Measurements from ENCODE around the gene SEC62. TPM values are rescaled to one million over a fixed set of nuclear protein-coding genes. Genes with fewer than 3 reads are reported as not detected.
A peak's percentile ranks its signal among the peaks of the same experiment; 100 is the strongest.

SEC62 gene
- total RNA-seq, 1 donor from 2014 or later: 94.6 TPM

DNA sequence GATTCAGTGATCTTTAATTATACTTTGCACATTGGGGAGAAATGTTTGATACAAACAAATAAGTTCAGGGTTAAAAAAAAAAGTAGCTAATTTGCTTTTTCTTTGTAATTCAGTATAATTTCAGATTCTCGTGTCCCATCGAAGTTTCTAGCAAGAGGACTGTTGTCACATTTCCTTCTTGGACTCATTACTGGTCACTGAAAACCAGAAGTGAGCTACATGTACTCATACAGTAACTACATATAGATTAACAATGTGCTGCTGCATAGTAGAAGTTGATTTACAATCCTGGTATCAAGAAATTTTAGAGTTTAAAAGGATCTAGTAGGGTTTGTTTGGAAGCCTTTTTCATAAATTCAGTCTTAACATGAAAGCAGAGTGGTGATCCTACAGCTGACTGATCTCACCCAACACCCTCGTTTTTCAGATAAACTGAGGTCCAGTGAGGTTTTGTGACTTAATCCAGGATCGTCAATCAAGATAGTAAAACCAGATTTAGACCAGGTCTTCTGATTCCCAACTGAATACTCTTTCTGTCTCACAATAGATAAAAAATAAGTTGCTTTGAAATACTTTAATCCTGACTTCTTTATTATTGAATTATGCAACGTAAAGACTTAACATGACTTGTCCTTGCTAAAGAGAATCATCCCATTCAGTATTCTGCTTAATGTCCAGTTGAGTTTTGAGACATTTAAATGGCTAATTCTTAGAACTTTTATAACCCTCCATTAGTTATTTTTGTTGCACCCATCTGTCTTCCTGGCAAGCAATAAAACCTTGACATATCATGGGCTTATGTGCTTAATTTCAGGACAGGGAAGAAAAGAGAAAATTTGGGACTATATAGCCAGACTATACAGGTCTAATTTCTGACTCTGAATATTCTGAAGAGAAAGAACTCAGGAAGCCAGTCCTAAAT, 2.8 kb downstream of the SEC62 start:
- no peak for DNase-seq (ENCODE audit: low spot score, unreplicated experiment)
- peaks cover 3% of the 10 kb centered on the region for H3K36me3 Mint-ChIP-seq (ENCODE audit: insufficient read depth)
- H3K4me3 Mint-ChIP-seq (ENCODE audit: low read depth): peak overlapping the region; percentile 93
- H3K27ac Mint-ChIP-seq: no peak overlapping the region
- TF ChIP-seq, protein P1, sequence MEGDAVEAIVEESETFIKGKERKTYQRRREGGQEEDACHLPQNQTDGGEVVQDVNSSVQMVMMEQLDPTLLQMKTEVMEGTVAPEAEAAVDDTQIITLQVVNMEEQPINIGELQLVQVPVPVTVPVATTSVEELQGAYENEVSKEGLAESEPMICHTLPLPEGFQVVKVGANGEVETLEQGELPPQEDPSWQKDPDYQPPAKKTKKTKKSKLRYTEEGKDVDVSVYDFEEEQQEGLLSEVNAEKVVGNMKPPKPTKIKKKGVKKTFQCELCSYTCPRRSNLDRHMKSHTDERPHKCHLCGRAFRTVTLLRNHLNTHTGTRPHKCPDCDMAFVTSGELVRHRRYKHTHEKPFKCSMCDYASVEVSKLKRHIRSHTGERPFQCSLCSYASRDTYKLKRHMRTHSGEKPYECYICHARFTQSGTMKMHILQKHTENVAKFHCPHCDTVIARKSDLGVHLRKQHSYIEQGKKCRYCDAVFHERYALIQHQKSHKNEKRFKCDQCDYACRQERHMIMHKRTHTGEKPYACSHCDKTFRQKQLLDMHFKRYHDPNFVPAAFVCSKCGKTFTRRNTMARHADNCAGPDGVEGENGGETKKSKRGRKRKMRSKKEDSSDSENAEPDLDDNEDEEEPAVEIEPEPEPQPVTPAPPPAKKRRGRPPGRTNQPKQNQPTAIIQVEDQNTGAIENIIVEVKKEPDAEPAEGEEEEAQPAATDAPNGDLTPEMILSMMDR (IDR thresholded peaks at IDR 0.05; ENCODE audit: unreplicated experiment): no peak
- peaks cover 2% of the 10 kb centered on the region for H3K9me3 Mint-ChIP-seq (ENCODE audit: low read depth)
- H3K4me1 Mint-ChIP-seq (ENCODE audit: low read depth): peaks cover 20% of the 10 kb centered on the region
- peaks cover 2% of the 10 kb centered on the region for H3K27me3 Mint-ChIP-seq

GRCh38 chr3:169970847-169971246, 4.2 kb downstream of the SEC62 start:
- H3K4me3 Mint-ChIP-seq (ENCODE audit: low read depth): no peak overlapping the region
- TF ChIP-seq, protein P1 (IDR thresholded peaks at IDR 0.05; ENCODE audit: unreplicated experiment): no peak
- peaks cover 5% of the 10 kb centered on the region for H3K36me3 Mint-ChIP-seq (ENCODE audit: insufficient read depth)
- H3K27me3 Mint-ChIP-seq: no peaks in the 10 kb centered on the region
- H3K4me1 Mint-ChIP-seq (ENCODE audit: low read depth): peaks cover 20% of the 10 kb centered on the region
- no peak overlapping the region for H3K27ac Mint-ChIP-seq
- H3K9me3 Mint-ChIP-seq (ENCODE audit: low read depth): no peaks in the 10 kb centered on the region
- DNase-seq (ENCODE audit: low spot score, unreplicated experiment): no peak

DNA sequence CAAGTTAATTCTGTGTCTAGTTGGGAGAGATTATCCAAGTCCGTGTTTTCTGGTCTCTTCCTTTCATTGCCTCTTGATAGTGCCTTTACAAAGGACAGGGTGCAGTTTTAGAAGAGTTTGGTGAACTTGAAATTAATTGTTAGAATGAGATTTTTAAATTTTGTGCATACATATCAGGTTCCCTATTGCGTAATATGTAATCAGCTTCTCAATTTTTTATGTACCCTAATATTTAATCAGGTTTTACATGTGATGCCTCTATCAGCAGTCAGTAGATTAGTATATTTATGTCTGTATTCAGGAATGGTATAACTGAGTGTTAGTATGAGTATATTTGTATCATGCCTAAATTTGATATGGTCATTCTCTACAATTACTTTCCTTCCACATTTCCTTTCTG, 4.9 kb downstream of the SEC62 start:
- H3K27ac Mint-ChIP-seq: no peak overlapping the region
- peaks cover 16% of the 10 kb centered on the region for H3K4me1 Mint-ChIP-seq (ENCODE audit: low read depth)
- TF ChIP-seq, protein P1 (IDR thresholded peaks at IDR 0.05; ENCODE audit: unreplicated experiment): no peak
- DNase-seq (ENCODE audit: low spot score, unreplicated experiment): no peak
- no peaks in the 10 kb centered on the region for H3K27me3 Mint-ChIP-seq
- no peaks in the 10 kb centered on the region for H3K9me3 Mint-ChIP-seq (ENCODE audit: low read depth)
- peaks cover 5% of the 10 kb centered on the region for H3K36me3 Mint-ChIP-seq (ENCODE audit: insufficient read depth)
- no peak overlapping the region for H3K4me3 Mint-ChIP-seq (ENCODE audit: low read depth)

DNA sequence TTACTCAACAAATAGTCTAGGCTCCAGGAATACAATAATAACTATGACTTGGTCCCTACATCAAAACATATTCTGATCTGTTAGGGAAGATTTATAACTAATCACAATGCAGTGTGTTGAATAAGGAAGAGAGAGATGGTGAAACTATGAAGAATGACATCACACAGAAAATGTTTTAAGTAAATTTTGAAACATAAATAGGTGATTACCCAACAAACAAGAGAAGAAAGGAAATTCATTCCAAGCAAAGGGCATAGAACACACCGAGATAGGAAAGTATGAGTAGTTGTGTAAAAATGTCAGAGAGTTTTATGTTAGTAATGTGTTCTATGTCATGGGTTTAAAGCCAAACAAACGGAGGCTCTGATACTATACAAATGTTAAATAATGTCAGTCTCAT, 13.4 kb downstream of the SEC62 start:
- Mint-ChIP-seq H3K4me1 (ENCODE audit: low read depth) (peaks cover 2% of the 10 kb centered on the region), H3K36me3 (ENCODE audit: insufficient read depth) (peaks cover 37% of the 10 kb centered on the region), H3K4me3 (ENCODE audit: low read depth) (no peak overlapping the region), H3K27me3 (no peaks in the 10 kb centered on the region), H3K9me3 (ENCODE audit: low read depth) (no peaks in the 10 kb centered on the region), H3K27ac (peak overlapping the region; percentile 33)
- TF ChIP-seq, protein P1 (IDR thresholded peaks at IDR 0.05; ENCODE audit: unreplicated experiment): no peak
- no peak for DNase-seq (ENCODE audit: low spot score, unreplicated experiment)

DNA sequence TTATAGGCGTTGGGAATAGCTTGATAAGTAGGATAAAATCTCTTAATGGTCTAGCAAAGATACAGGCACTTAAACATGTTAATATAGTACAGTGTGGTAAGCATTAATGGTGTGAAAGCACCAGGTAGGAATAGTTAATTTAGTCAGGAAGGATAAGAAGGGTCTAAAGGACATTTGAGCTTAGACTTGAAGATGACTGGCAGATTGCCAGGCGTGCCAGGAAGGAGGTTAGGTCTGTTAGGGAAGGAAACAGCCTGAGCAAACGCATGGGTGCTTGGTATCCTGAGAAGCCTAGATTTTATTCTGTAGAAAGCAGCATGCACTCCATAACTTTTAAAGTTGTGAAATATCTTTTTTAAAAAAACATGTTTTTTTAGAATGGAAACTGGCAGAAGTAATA, 17.7 kb downstream of the SEC62 start:
- DNase-seq (ENCODE audit: low spot score, unreplicated experiment): no peak
- no peaks in the 10 kb centered on the region for H3K27me3 Mint-ChIP-seq
- H3K36me3 Mint-ChIP-seq (ENCODE audit: insufficient read depth): peaks cover 40% of the 10 kb centered on the region
- H3K9me3 Mint-ChIP-seq (ENCODE audit: low read depth): no peaks in the 10 kb centered on the region
- H3K4me1 Mint-ChIP-seq (ENCODE audit: low read depth): peaks cover 2% of the 10 kb centered on the region
- TF ChIP-seq, protein P1 (IDR thresholded peaks at IDR 0.05; ENCODE audit: unreplicated experiment): no peak
- H3K4me3 Mint-ChIP-seq (ENCODE audit: low read depth): no peak overlapping the region
- no peak overlapping the region for H3K27ac Mint-ChIP-seq

Data from progenitor cell of endocrine pancreas (in vitro differentiated cells).